HG03439 (cell line): ENCODE data around the gene FHIP1B.

Source experiments
- ATAC-seq: cut with Tn5 transposase; IDR thresholded peaks from one replicate; pipeline ENCODE4 v1.9.1; 2021; ENCODE audit warnings: mild to moderate bottlenecking, moderate library complexity; ENCODE audit not compliant: unreplicated experiment

The FHIP1B gene

DNA sequence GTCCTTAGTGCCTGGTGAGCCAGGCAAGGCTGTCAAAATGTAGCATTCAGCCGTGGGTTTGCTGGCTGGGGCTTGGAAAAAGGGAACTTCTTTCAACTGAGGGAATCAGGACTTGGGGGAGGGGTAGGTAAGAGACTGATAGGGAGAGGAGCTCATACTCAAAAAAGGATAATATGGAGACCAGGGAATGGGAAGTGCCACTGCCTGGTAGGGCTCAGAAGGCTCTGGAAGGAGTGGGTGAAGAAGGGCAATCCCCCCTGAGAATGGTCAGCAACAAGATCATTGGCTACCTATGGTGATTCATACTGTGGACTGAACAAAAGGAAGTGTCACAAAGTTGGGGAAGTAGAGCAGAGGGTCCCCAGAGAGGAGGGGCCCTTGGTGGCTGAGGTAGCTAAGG, 6.3 kb upstream of the FHIP1B start:
- no peak for ATAC-seq

DNA sequence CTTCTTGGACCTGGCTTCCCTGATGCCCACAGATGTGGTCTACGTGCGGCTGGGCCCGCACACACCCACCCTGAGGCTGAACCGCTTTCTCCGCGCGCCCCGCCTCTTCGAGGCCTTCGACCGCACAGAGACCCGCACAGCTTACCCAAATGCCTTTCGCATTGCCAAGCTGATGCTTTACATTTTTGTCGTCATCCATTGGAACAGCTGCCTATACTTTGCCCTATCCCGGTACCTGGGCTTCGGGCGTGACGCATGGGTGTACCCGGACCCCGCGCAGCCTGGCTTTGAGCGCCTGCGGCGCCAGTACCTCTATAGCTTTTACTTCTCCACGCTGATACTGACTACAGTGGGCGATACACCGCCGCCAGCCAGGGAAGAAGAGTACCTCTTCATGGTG, 5.7 kb upstream of the FHIP1B start:
- no peak for ATAC-seq

DNA sequence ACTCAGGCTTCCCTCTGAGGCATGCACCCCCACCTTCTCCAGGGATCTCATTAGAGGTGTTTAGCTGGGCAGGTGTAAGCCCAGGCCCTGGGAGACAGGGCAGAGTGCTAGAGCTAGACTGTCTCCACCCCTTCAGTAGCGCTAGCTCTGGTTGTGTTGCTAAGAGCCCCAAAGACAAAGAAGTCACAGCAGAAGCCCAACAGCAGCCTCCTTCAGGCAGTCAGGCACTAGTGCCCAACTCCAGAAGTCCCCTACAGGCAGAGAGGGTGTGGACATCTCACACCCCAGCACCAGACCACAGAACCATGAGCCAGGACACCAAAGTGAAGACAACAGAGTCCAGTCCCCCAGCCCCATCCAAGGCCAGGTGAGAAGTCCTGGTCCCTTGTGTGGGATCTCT, 4.5 kb upstream of the FHIP1B start, which contains the start of gene CNGA4:
CNGA4 (plus strand) TSS at position 188 of the 400 bp plus-strand sequence; CDS start at position 306, 118 bp downstream.
- ATAC-seq: no peak

DNA sequence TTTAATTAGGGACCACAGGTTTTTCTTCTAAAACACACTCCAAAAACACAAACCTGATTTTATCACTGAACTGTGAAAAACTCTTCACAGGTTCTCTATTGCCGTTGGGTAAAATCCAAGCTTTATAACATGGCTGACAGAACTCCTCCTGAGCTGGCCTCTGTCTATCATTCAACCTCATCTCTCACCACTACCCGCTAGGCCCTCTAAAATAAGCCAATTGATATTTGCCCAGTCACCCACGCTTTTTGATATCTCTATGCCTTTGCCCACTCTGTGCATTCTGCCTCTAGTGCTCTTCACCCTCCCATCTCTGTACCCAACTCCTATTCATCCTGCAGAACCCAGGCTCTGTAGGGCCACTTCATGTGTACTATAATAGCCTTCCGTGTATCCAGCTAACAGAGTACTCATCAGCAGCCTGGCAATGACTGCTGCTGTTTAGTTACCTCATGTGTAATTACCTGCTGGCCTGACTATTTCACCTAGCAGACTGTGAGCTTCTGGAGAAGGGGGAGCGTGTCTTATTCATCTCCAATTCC, 3.4 kb upstream of the FHIP1B start:
- no peak for ATAC-seq

DNA sequence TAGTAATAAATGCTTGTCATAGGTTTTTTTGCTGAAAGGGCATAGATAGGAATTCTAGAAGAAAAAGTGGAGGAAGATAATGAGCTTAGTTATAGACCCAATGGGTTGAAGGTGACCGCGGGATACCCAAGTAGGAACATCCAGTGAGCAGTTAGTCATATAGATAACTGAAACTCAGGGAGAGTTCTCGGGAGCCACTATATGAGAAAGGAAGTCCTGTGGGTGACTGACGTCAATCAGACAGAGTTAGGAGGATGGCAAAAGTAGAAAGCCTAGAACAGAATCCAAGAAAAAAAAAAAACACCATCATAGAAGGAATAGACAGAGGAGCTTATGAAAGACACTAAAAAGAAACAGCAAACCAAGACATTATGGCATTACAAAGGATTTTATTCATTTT, 2.8 kb upstream of the FHIP1B start:
- ATAC-seq: no peak

DNA sequence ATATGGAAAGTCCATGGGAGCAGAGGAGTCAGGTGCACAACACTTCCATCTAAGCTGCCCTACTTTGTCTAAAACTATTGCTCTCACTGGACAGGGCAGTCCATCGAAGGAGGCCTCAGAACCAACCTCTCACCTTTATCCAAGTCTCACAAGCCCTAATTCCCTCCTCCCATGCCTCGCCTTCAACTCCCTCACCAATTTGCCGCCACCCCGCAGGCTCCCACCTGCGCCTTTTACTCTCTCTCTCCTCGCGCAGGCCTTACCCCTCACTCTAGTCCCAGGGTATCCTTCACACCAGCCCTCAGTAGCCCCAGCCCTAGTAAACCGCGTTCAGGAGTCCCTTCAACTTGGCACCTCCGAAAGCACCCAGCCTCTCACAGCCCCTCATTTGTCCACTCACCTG, 451 bp downstream of the FHIP1B start:
- ATAC-seq: no peak

DNA sequence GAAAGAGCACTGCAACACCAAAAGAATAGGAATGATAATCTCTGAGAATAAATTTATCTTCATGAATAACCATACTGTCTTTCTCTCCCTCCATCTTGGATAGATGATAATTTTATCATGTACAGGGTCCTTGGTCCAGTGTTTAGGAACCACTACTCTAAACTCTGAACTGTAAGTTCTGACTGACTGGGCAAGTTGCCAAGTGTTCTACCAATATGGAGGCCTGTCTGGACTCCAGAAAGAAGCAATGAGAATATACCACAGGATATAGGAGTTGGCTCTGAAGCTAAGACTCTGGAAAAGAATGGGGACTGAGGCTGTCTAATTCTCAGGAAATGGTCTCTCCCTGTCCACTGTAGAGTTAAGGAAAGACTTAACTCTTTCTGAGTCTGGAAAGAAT, 1.5 kb downstream of the FHIP1B start:
- no peak for ATAC-seq

DNA sequence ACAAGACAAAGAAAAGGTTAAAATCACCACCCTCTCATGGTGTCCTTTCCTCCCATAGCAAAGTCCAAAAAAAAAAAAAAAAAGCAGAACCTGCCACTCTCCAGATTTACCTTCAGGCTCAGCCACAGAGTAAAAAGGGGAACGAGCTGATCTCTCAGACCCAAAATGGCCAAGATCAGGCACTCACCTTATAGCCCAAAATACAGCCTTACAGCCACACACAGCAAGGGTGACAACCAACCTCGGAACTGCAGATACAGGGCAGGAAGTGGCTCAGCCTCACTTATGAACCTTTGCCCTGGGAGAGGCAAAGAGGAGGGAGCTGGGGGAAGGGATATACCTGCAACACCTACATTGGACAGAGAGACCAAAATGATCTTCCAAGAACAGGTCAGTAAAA, 4.5 kb downstream of the FHIP1B start:
- ATAC-seq: no peak

DNA sequence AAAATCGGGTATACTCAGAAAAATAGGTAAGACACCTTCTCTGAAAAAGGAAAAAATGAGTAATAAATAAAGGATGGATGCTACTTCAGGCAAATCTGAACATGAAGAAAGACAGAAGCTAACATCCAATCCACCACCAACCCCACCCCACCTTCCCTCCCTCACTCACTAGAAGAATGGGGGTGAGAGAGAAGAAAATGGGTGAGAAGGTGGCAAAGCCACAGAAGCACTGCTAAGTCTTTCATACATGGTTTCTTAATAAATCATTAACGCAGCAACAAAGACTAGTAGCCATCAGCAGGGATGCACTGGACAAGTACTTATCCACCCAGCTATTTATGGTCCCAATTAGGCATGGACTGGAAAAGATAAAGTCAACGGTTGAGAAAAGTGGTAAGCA, 5.9 kb downstream of the FHIP1B start:
- no peak for ATAC-seq

DNA sequence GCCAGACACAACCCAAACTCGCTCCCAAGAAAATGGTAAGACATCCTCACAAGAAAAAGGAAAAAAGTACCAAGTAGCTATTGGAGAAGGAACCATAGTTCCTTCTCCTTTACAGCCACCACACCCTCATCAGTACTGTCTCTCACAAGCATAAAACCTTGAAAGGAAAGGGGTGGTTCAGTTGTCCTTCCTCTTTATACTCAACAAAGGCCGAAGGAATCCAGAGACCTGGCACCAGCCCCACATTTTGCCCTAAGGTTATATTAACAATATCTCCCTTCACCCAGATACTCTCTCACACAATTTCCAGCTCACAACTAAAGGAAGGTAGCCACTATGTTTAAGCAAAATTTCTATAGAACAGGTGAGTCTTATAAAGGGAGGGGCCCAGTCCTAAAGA, 8.5 kb downstream of the FHIP1B start:
- no peak for ATAC-seq

DNA sequence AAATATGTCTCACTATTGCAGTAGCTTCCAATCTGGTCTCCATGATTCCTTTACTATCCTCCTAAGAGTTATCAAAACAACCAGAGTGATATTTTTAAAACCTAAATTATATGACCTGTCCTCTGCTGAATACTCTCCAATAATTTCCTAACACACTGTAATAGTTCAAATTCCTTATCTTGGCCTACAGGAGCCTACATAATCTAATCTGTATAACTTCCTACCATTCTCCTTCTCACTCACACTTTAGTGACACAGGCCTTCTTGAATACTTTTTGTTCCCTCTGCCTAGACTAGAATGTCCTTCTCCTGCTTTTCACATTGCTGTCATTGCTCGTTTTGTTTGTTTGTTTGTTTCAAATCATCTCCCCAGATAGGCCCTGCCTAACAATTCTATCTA, 9.4 kb downstream of the FHIP1B start:
- ATAC-seq: no peak

DNA sequence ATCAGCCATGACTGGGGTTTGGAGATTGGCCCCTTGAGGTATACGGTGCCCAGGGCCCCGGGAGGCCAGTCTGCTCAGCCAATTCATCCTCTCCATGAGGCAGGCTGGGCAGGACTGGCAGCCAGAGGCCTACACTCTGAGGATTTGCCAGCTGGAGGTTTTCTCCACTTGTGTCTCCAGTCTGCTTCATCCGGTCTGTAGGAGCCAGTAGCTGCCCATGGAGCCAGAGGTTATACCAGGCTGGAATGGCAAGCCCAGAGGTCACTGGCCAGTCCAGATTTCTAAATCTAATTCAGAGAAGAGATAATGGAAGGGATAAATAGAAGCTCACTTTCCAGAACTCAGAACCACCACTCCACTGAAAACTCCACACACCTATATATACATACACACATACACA, 10.0 kb downstream of the FHIP1B start:
- ATAC-seq: no peak

DNA sequence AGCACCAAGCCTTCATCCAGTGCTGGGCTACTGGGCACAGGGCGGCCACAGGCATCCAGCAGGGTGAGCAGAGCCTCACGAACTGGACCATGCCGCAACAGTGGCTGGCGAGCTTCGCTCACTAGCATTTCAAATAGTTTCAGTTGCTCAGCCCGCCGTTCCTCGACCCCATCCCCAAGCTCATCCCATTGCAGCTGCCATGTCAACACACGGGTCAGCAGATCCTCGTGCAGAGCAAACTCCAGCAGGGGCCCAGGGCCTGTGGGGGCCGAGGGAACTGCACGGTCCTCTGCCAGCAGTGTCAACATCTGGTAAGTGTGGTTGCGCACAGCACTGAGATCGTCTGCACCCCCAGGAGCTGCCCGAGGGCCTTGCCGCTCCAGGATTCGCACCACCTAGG, 10.6 kb downstream of the FHIP1B start:
- ATAC-seq: no peak

DNA sequence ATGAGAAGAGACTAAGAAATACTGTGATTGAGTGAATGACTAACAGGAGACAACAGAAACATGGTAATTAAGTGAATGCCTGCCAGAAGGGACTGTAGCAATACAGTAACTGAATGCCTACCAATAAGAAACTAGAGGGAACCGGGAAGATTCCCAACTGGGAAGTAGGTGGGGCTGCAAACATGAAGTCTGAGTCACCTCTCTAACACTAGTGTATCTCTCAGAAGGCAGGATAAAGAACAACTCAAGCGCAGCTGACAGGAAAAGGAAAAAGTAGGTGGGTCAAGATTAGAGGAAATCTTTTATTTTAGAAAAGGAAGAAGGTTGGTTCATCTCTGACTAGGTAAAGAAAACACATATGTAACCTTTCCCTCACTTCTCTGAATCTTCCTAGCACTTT, 15.1 kb downstream of the FHIP1B start:
- no peak for ATAC-seq

DNA sequence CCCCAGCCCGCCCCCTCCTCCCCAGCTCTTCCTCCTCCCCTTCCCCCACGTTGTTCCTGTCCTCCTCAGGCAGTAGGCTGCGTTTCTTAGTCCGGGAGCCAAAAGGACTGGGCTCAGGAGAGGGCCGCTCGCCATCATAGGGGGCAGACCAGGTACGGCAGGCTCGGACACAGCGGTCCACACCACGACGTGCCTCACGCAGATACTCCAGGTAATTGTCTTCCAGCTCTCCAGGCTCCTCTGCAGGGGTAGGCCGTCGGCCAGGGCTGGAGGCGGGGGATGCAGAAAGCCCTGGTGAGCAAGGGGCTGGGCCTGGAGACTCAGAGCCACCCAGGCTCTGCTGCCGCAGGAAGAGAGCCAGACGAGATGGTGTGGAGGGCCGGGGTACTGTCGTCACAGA, 16.7 kb downstream of the FHIP1B start:
- no peak for ATAC-seq

DNA sequence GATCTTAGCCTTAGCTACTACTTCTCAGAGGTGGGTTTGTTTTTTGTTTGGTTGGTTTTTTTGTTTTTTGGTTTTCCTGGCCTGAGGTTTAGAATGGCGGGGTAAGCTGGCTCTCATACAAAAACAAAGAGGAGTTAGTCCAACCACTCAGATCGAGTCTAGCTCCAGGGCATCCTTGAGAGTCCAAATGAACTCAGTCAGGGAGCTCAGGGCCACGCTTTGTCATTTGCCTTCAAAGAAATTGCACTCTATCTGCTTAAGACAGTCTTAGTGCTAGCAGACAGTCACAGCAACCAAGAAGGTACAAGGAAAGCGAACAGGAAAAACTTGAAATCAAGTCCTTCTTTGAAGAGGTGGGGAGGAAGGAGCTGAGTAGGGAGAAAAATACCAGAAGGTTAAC, 17.9 kb downstream of the FHIP1B start:
- ATAC-seq: no peak

DNA sequence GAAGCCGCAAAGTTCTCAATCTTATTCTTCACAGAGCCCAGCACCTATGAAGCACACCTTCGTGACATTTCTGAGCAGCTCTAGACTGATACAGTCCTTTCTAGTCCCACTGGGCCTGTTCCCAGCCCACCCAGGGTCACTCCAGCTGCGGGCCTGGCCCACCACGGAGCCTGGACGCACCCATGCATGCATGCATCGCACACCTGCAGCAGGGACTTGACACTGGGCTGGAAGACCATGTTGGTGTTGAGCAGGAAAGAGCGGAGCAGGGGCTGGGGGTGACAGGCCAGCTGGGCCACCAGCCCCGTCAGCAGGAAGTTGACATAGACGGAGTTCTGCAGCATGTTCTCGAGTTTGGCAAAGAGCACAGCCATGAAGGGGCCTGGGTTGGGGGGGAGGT, 19.9 kb downstream of the FHIP1B start:
- no peak for ATAC-seq

DNA sequence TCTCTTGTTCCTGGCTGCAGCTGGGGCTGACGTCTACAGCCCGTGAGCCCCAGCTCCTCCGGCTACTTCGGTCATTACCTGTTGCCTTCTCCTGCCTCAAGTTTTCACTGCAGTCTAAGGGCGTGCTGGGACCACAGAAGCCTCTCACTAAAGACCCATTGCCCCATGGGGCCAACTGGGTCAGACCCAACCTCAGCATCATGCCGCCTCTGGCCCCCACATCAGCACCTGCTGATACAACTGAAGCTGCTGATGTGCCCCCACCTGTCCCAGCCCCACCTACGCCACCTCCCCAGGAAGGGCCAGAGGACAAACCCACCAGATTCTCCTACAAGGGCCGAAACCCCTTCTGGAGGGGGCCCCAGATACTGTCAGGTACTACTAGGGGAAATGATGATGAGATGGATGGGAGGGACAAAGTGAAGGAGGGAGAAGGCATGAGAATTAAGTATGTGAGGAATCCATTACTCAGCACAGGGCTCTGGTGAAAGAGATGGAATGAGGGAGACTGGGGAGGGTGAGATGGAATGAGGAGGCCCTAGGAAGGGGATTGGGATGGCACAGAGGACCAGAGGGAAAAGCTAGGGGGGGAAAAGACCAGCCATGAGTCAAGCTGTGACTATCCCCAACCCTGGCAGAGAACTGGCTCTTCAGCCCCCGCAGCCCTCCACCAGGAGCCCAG, 24.0 kb downstream of the FHIP1B start:
- ATAC-seq: no peak

DNA sequence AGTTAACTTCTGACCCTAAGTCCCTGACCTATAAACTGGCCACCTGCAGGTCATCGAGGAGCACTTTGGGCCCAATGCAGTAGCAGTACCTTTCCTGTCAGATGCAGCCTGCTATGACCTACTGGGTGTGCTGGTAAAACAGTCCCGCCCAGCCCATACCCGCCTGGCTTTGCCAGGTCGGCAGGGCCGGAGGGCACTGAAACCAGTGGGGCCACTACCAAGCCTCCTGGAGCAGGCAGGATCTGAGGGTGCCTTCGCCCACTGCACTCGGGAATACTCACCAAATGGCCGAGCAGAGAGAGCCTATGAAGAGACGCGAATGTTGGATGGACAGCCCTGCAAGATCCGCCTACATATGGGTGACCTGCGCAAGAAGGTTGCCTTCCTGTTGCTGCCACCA, 24.6 kb downstream of the FHIP1B start:
- no peak for ATAC-seq

DNA sequence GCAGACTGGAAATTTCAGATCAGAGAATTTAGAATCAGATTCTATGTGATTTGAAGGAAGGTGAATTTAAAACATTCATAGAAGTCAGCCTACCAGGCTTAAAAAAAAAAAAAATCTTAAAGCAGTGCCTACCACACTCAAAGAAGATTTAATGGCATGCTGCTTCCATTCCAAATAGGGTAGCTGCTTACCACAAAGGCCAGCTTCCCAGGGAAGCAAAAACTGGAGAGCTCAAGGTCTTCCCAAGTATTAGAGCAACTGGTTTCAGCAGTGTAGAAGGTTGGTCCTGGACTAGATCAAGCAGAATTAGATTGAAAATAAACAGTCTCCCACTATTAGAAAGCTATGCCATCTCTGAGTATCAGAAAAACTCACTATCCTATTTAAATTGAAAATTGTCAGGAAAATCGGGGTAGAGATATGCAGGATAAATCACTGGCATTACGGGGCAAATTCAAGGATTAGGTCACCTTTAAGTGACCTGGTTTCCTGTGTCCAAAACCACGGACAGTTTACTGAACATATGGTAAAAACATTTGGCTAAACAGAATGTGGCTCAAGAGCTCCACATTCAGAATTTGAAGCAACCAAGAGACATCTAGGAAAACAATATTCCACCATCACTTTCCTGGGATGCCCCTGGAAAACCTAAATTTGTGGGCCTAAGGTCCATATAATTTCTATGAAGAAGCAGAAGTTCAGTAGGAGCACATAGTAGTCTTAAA, 27.8 kb downstream of the FHIP1B start:
- no peak for ATAC-seq

DNA sequence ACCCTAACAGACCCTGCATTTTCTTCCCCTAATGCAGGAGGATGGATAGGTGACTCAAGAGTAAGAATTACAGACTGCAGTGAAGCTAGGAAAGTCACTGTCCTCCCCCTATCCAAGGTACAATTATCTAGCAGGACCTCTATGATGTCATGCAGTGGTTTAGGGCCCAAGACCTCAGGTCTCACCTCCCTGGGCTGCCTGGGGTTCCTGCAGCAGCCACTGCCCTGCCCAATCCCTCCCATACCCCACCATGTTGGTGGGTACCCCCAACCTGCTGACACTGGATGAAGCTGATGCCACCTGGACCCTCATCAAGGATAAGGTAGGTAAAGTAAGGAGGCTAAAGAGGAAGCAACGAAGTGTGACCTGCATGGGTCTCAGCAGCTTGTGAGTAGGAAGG, 29.1 kb downstream of the FHIP1B start, which contains the start of gene C11orf42:
C11orf42 (plus strand) TSS at position 192 of the 400 bp plus-strand sequence; CDS start at position 251, 59 bp downstream.
- no peak for ATAC-seq

DNA sequence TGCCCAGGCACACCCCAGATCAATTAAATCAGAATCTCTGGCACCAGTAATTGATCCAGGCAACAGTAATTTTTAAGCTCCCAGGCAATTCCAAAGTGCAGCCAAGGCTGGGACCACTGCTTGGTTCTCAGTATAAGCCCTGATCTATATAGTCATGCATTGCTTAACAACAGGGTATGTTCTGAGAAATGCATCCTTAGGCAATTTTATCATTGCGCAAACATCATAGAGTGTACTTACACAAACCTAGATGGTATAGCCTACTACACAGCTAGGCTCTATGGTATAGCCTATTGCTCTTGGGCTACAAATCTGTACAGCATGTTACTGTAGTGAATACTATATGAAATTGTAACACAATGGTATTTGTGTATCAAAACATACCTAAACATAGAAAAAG, 29.7 kb downstream of the FHIP1B start:
- no peak for ATAC-seq
